ENCODE measurements around the gene RPL26.

GRCh38 chr17:8413938-8414337, 30.9 kb upstream of the RPL26 start:
- TF ChIP-seq CTCF (IDR thresholded peaks at IDR 0.05) (no peak), POLR2A (IDR thresholded peaks at IDR 0.05) (no peak)

Data from body of pancreas (tissue), 4 donors.